Endothelial cell of umbilical vein (primary cell): ENCODE data around the gene ZNG1F.
"Not testable (repeated sequence)": the region's sequence is repeated elsewhere in the genome, so short reads cannot be mapped to it uniquely, and the experiment has no call there.

ENCODE experiments used
- CTCF ChIP-seq, 2 donors: IDR thresholded peaks; 1 replicate in 1 of 2; 2 replicates in 1 of 2; pipeline ENCODE4 v1.5.1; 2011; ENCODE audit warnings: low read length in 2 of 2, mild to moderate bottlenecking in 2 of 2, moderate library complexity in 2 of 2, control low read depth in 1 of 2, inconsistent platforms in 1 of 2, low read depth in 1 of 2; ENCODE audit not compliant: insufficient read depth in 1 of 2; ENCODE audit errors: extremely low read depth in 1 of 2
- EZH2 ChIP-seq: IDR thresholded peaks from 2 replicates; pipeline ENCODE4 v1.6.1; 2012; ENCODE audit warnings: borderline replicate concordance, low read depth, mild to moderate bottlenecking, moderate library complexity, low read length, inconsistent platforms; ENCODE audit not compliant: severe bottlenecking
- FOS ChIP-seq: IDR thresholded peaks from 2 replicates; pipeline ENCODE4 v1.6.1; 2011; ENCODE audit warnings: mild to moderate bottlenecking, low read length, moderate library complexity, borderline replicate concordance; ENCODE audit not compliant: insufficient read depth
- JUN ChIP-seq: IDR thresholded peaks from 2 replicates; pipeline ENCODE4 v1.6.1; 2011; ENCODE audit warnings: borderline replicate concordance, low read depth; ENCODE audit not compliant: insufficient read length, insufficient read depth
- MAX ChIP-seq: IDR thresholded peaks from 2 replicates; pipeline ENCODE4 v1.6.1; 2011; ENCODE audit not compliant: insufficient read depth, insufficient read length
- MYC ChIP-seq: IDR thresholded peaks from one replicate; pipeline ENCODE4 v1.6.1; 2011; ENCODE audit warnings: mild to moderate bottlenecking, low read depth, low read length
- POLR2A ChIP-seq: IDR thresholded peaks from 2 replicates; pipeline ENCODE4 v1.6.1; 2012; ENCODE audit warnings: low read depth, mild to moderate bottlenecking, control low read depth, low read length
- POLR2AphosphoS5 ChIP-seq: IDR thresholded peaks from 2 replicates; pipeline ENCODE4 v1.6.1; 2012; ENCODE audit warnings: low read depth, mild to moderate bottlenecking, control low read depth, low read length, moderate library complexity; ENCODE audit not compliant: insufficient read depth

GRCh38 chr9:41188439-41188838 lies 678 bp downstream of the ZNG1F start:
- TF ChIP-seq CTCF (IDR thresholded peaks at IDR 0.05; ENCODE audit: extremely low read depth in 1 of 2, insufficient read depth in 1 of 2, low read depth in 1 of 2, low read length in 2 of 2); POLR2A; EZH2; FOS; POLR2AphosphoS5; MAX; MYC; JUN: not testable (repeated sequence)
